Stimulated activated CD4-positive, alpha-beta T cell treated with anti-CD3 and anti-CD28 coated beads, Interleukin-4, amount 100 ng/mL, for 48 hours (primary cell): ENCODE measurements around the gene AK1.

Experiments
- DNase-seq, 2 donors: peaks; one replicate each; pipeline ENCODE4 v3.0.0-alpha.2; 2020; ENCODE audit warnings: low read depth in 2 of 2

AK1 gene

GRCh38 chr9:127868278-127868902 lies 9.1 kb downstream of the AK1 start:
- no peak for DNase-seq

- DNase-seq = no peak
Measured at GRCh38 chr9:127867356-127868277, 9.9 kb downstream of the AK1 start.

- DNase-seq = no peak
Measured at GRCh38 chr9:127866535-127866934, 10.9 kb downstream of the AK1 start.

GRCh38 chr9:127865645-127866464 lies 11.6 kb downstream of the AK1 start:
- DNase-seq = no peak

GRCh38 chr9:127863191-127863621 lies 14.3 kb downstream of the AK1 start:
- no peak for DNase-seq

- DNase-seq = no peak
Measured at GRCh38 chr9:127862075-127863011, 15.1 kb downstream of the AK1 start.

GRCh38 chr9:127860779-127861178 lies 16.7 kb downstream of the AK1 start:
- no peak for DNase-seq

GRCh38 chr9:127860260-127860659 lies 17.2 kb downstream of the AK1 start:
- no peak for DNase-seq

GRCh38 chr9:127858041-127858512 lies 19.4 kb downstream of the AK1 start:
- DNase-seq = no peak

GRCh38 chr9:127857278-127857677 lies 20.2 kb downstream of the AK1 start:
- DNase-seq = no peak

- no peak for DNase-seq
Measured at GRCh38 chr9:127856729-127857116, 20.8 kb downstream of the AK1 start.

- no peak for DNase-seq
Measured at GRCh38 chr9:127856094-127856728, 21.3 kb downstream of the AK1 start.

GRCh38 chr9:127855522-127855921 lies 22.0 kb downstream of the AK1 start:
- no peak for DNase-seq

GRCh38 chr9:127854960-127855359 lies 22.5 kb downstream of the AK1 start:
- no peak for DNase-seq

- no peak for DNase-seq
Measured at GRCh38 chr9:127854184-127854806, 23.2 kb downstream of the AK1 start, which contains the start of gene ENG. Gene ENG (minus strand): TSS chr9:127854658. CDS start chr9:127854355, 303 bp downstream.

- DNase-seq = no peak
Measured at GRCh38 chr9:127853312-127854183, 23.9 kb downstream of the AK1 start.

GRCh38 chr9:127852829-127853228 lies 24.6 kb downstream of the AK1 start:
- DNase-seq = no peak

- no peak for DNase-seq
Measured at GRCh38 chr9:127850286-127850830, 27.1 kb downstream of the AK1 start.
